WTC11 (cell line): ENCODE data around the gene TSC22D2. TPM values are rescaled to one million over a fixed set of nuclear protein-coding genes. Genes with fewer than 3 reads are reported as not detected.

ENCODE experiments used
- ATAC-seq: fragments of 200-7000 bp; cut with Tn5 transposase; 2 replicates; pipeline ENCODE4 v1.10.0; 2021; ENCODE audit warnings: mild to moderate bottlenecking, moderate library complexity
- CTCF ChIA-PET: fragments of 300-600 bp; sonication (Branson Sonifier 250); formaldehyde crosslinking; loops from one replicate; lab custom pipeline; 2021; ENCODE audit warnings: antibody characterized with exemption; lab: Charles Lee
- POLR2A ChIA-PET: fragments of 350-600 bp; sonication (Branson Sonifier 250); formaldehyde crosslinking; loops from one replicate; lab custom pipeline; 2021; ENCODE audit warnings: antibody characterized with exemption; lab: Charles Lee
- DNase-seq: peaks from one replicate; pipeline ENCODE4 v3.0.0; 2021; ENCODE audit warnings: low spot score
- H3K27ac Mint-ChIP-seq: 2 replicates; pipeline ENCODE4 v1.8.0; 2021; ENCODE audit warnings: mixed read lengths
- H3K27me3 Mint-ChIP-seq: 2 replicates; pipeline ENCODE4 v1.8.0; 2021; ENCODE audit warnings: low read depth, mild to moderate bottlenecking, moderate library complexity, mixed read lengths
- H3K36me3 Mint-ChIP-seq: 2 replicates; pipeline ENCODE4 v1.8.0; 2021; ENCODE audit warnings: mixed read lengths
- H3K4me1 Mint-ChIP-seq: 2 replicates; pipeline ENCODE4 v1.8.0; 2022; ENCODE audit warnings: mixed read lengths
- H3K4me3 Mint-ChIP-seq: 2 replicates; pipeline ENCODE4 v1.8.0; 2021; ENCODE audit warnings: mild to moderate bottlenecking, moderate library complexity, mixed read lengths
- H3K9me3 Mint-ChIP-seq: 2 replicates; pipeline ENCODE4 v1.8.0; 2021; ENCODE audit warnings: mixed read lengths
- CREM ChIP-seq: sonication (generic); formaldehyde crosslinking; IDR thresholded peaks from 2 replicates; pipeline ENCODE4 v1.8.1; 2022; ENCODE audit warnings: mild to moderate bottlenecking, missing genetic modification reagents, moderate library complexity
- GRHL2 ChIP-seq: fragments of 250-450 bp; sonication (Bioruptor Pico); IDR thresholded peaks from 2 replicates; pipeline ENCODE4 v1.8.0; 2022; ENCODE audit warnings: mild to moderate bottlenecking, moderate library complexity; ENCODE audit not compliant: insufficient replicate concordance, severe bottlenecking
- HMGA2 ChIP-seq: fragments of 250-450 bp; sonication (Bioruptor Pico); IDR thresholded peaks from 2 replicates; pipeline ENCODE4 v1.4.0; 2021; ENCODE audit warnings: mild to moderate bottlenecking, moderate library complexity
- JAZF1 ChIP-seq: fragments of 250-450 bp; sonication (Bioruptor Pico); IDR thresholded peaks from 2 replicates; pipeline ENCODE4 v1.9.0; 2021; ENCODE audit warnings: moderate library complexity, mild to moderate bottlenecking, inconsistent platforms
- MXD4 ChIP-seq: fragments of 250-450 bp; sonication (Bioruptor Pico); IDR thresholded peaks from 2 replicates; pipeline ENCODE4 v1.8.0; 2021; ENCODE audit warnings: mild to moderate bottlenecking, moderate library complexity, borderline replicate concordance
- ZBTB21 ChIP-seq: sonication (generic); formaldehyde crosslinking; IDR thresholded peaks from 2 replicates; pipeline ENCODE4 v1.8.1; 2023; ENCODE audit warnings: mild to moderate bottlenecking, missing genetic modification reagents, borderline replicate concordance
- ZNF416 ChIP-seq: fragments of 250-450 bp; sonication (Bioruptor Pico); IDR thresholded peaks from 2 replicates; pipeline ENCODE4 v1.9.0; 2021; ENCODE audit warnings: mild to moderate bottlenecking, inconsistent platforms
- total RNA-seq: library from RNA; stranded (reverse); gene quantifications from 3 replicates; pipeline ENCODE4 v1.2.3, GENCODE V29; 2021
- TF ChIP-seq, protein P1 (sequence below): sonication (generic); formaldehyde crosslinking; IDR thresholded peaks from 2 replicates; pipeline ENCODE4 v1.8.1; 2023; ENCODE audit warnings: mild to moderate bottlenecking, missing genetic modification reagents, moderate library complexity
- TF ChIP-seq, protein P2 (sequence below): sonication (generic); formaldehyde crosslinking; IDR thresholded peaks from 2 replicates; pipeline ENCODE4 v1.8.1; 2022; ENCODE audit warnings: mild to moderate bottlenecking, missing genetic modification reagents, moderate library complexity, borderline replicate concordance
- TF ChIP-seq, protein P3 (sequence below): sonication (generic); formaldehyde crosslinking; IDR thresholded peaks from 2 replicates; pipeline ENCODE4 v1.8.0; 2022; ENCODE audit warnings: mild to moderate bottlenecking, missing genetic modification reagents
- TF ChIP-seq, protein P4 (sequence below): sonication (generic); formaldehyde crosslinking; IDR thresholded peaks from 2 replicates; pipeline ENCODE4 v1.8.1; 2023; ENCODE audit warnings: mild to moderate bottlenecking, missing genetic modification reagents, moderate library complexity
- TF ChIP-seq, protein P5 (sequence below): fragments of 250-450 bp; sonication (Bioruptor Pico); IDR thresholded peaks from 2 replicates; pipeline ENCODE4 v1.9.0; 2021; ENCODE audit warnings: mild to moderate bottlenecking, borderline replicate concordance
- TF ChIP-seq, protein P6 (sequence below): fragments of 250-450 bp; sonication (Bioruptor Pico); IDR thresholded peaks from 2 replicates; pipeline ENCODE4 v2.1.2; 2022; ENCODE audit warnings: mild to moderate bottlenecking, moderate library complexity
- TF ChIP-seq, protein P7 (sequence below): sonication (generic); formaldehyde crosslinking; IDR thresholded peaks from 2 replicates; pipeline ENCODE4 v1.8.0; 2023; ENCODE audit warnings: missing genetic modification reagents, mild to moderate bottlenecking, borderline replicate concordance
- TF ChIP-seq, protein P8 (sequence below): sonication (generic); formaldehyde crosslinking; IDR thresholded peaks from 2 replicates; pipeline ENCODE4 v1.8.1; 2022; ENCODE audit warnings: mild to moderate bottlenecking, moderate library complexity, missing genetic modification reagents

Gene TSC22D2
- total RNA-seq, 1 experiment from 2014 or later: 24.0 TPM

DNA sequence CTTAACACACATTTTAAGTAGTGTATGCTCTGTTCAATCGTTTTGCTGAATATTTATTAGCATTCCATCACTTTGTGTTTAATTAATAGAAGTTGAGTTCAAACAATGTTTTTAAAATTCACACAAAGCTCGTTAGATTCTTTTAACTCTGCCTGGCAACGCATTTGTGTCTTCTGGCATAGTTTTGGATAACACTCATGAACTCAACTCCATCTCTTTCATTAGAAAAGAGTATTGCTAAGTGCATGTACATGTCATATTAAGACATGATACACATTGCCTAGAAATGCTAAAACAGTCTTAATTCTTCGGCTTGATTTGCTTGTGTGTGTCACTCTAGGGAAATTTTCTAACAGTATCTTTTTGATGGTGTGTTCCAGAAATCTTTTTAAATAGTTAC is 15.7 kb downstream of the TSC22D2 start:
- POLR2A ChIA-PET: no interaction called here
- ATAC-seq (no peak), DNase-seq (no peak)
- no peaks in the 10 kb centered on the region for H3K36me3 Mint-ChIP-seq
- no peaks in the 10 kb centered on the region for H3K9me3 Mint-ChIP-seq
- CTCF ChIA-PET: interaction anchor here (1.2 kb wide), 1 partner anchor 13 kb away, joined by 4 read pairs; no protein-coding TSS in a partner anchor
- TF ChIP-seq, protein P1, sequence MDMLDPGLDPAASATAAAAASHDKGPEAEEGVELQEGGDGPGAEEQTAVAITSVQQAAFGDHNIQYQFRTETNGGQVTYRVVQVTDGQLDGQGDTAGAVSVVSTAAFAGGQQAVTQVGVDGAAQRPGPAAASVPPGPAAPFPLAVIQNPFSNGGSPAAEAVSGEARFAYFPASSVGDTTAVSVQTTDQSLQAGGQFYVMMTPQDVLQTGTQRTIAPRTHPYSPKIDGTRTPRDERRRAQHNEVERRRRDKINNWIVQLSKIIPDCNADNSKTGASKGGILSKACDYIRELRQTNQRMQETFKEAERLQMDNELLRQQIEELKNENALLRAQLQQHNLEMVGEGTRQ: no peak
- TF ChIP-seq, protein P2, sequence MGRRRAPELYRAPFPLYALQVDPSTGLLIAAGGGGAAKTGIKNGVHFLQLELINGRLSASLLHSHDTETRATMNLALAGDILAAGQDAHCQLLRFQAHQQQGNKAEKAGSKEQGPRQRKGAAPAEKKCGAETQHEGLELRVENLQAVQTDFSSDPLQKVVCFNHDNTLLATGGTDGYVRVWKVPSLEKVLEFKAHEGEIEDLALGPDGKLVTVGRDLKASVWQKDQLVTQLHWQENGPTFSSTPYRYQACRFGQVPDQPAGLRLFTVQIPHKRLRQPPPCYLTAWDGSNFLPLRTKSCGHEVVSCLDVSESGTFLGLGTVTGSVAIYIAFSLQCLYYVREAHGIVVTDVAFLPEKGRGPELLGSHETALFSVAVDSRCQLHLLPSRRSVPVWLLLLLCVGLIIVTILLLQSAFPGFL (CRISPR knock-in tag): no peak
- TF ChIP-seq, protein P3, sequence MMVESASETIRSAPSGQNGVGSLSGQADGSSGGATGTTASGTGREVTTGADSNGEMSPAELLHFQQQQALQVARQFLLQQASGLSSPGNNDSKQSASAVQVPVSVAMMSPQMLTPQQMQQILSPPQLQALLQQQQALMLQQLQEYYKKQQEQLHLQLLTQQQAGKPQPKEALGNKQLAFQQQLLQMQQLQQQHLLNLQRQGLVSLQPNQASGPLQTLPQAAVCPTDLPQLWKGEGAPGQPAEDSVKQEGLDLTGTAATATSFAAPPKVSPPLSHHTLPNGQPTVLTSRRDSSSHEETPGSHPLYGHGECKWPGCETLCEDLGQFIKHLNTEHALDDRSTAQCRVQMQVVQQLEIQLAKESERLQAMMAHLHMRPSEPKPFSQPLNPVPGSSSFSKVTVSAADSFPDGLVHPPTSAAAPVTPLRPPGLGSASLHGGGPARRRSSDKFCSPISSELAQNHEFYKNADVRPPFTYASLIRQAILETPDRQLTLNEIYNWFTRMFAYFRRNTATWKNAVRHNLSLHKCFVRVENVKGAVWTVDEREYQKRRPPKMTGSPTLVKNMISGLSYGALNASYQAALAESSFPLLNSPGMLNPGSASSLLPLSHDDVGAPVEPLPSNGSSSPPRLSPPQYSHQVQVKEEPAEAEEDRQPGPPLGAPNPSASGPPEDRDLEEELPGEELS (CRISPR knock-in tag): no peak
- TF ChIP-seq, protein P4, sequence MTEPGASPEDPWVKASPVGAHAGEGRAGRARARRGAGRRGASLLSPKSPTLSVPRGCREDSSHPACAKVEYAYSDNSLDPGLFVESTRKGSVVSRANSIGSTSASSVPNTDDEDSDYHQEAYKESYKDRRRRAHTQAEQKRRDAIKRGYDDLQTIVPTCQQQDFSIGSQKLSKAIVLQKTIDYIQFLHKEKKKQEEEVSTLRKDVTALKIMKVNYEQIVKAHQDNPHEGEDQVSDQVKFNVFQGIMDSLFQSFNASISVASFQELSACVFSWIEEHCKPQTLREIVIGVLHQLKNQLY: no peak
- H3K4me1 Mint-ChIP-seq: peaks cover 25% of the 10 kb centered on the region
- no peaks in the 10 kb centered on the region for H3K27me3 Mint-ChIP-seq
- H3K27ac Mint-ChIP-seq: no peak overlapping the region
- no peak overlapping the region for H3K4me3 Mint-ChIP-seq

DNA sequence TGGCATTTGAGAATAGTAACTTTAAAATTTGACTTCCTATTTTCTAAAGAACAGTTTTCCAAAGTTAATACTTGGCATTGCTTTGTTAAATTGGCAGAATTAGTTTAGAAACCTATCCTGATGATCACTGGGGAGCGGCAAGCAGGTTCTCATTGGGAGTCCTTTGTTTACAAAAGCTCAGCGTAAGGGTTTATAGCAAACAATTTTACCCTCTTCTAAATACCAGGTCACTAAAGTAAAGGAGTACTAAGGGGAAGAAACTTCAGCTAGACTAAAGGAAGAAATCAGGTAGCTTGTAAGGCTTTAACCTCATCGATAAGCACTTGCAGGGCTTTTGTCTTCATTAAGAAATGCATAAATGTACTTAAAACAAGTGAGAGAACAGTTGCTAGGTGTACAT is 18.2 kb downstream of the TSC22D2 start:
- H3K4me1 Mint-ChIP-seq: peaks cover 28% of the 10 kb centered on the region
- H3K9me3 Mint-ChIP-seq: no peaks in the 10 kb centered on the region
- no peak for TF ChIP-seq JAZF1 (CRISPR knock-in tag)
- TF ChIP-seq ZBTB21 (CRISPR knock-in tag): no peak
- TF ChIP-seq, protein P5, sequence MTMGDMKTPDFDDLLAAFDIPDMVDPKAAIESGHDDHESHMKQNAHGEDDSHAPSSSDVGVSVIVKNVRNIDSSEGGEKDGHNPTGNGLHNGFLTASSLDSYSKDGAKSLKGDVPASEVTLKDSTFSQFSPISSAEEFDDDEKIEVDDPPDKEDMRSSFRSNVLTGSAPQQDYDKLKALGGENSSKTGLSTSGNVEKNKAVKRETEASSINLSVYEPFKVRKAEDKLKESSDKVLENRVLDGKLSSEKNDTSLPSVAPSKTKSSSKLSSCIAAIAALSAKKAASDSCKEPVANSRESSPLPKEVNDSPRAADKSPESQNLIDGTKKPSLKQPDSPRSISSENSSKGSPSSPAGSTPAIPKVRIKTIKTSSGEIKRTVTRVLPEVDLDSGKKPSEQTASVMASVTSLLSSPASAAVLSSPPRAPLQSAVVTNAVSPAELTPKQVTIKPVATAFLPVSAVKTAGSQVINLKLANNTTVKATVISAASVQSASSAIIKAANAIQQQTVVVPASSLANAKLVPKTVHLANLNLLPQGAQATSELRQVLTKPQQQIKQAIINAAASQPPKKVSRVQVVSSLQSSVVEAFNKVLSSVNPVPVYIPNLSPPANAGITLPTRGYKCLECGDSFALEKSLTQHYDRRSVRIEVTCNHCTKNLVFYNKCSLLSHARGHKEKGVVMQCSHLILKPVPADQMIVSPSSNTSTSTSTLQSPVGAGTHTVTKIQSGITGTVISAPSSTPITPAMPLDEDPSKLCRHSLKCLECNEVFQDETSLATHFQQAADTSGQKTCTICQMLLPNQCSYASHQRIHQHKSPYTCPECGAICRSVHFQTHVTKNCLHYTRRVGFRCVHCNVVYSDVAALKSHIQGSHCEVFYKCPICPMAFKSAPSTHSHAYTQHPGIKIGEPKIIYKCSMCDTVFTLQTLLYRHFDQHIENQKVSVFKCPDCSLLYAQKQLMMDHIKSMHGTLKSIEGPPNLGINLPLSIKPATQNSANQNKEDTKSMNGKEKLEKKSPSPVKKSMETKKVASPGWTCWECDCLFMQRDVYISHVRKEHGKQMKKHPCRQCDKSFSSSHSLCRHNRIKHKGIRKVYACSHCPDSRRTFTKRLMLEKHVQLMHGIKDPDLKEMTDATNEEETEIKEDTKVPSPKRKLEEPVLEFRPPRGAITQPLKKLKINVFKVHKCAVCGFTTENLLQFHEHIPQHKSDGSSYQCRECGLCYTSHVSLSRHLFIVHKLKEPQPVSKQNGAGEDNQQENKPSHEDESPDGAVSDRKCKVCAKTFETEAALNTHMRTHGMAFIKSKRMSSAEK (CRISPR knock-in tag): no peak
- TF ChIP-seq, protein P6, sequence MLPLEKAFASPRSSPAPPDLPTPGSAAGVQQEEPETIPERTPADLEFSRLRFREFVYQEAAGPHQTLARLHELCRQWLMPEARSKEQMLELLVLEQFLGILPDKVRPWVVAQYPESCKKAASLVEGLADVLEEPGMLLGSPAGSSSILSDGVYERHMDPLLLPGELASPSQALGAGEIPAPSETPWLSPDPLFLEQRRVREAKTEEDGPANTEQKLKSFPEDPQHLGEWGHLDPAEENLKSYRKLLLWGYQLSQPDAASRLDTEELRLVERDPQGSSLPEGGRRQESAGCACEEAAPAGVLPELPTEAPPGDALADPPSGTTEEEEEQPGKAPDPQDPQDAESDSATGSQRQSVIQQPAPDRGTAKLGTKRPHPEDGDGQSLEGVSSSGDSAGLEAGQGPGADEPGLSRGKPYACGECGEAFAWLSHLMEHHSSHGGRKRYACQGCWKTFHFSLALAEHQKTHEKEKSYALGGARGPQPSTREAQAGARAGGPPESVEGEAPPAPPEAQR (CRISPR knock-in tag): no peak
- no peak for TF ChIP-seq MXD4 (CRISPR knock-in tag)
- POLR2A ChIA-PET: interaction anchor here (0.6 to 0.7 kb wide), 2 partner anchors 18 to 680 kb away, joined by 3 read pairs; partner anchors contain the start of gene TSC22D2
- no peak for ATAC-seq
- H3K36me3 Mint-ChIP-seq: no peaks in the 10 kb centered on the region
- DNase-seq: no peak
- no peak overlapping the region for H3K27ac Mint-ChIP-seq
- no peak overlapping the region for H3K4me3 Mint-ChIP-seq
- CTCF ChIA-PET: no interaction called here
- no peaks in the 10 kb centered on the region for H3K27me3 Mint-ChIP-seq

DNA sequence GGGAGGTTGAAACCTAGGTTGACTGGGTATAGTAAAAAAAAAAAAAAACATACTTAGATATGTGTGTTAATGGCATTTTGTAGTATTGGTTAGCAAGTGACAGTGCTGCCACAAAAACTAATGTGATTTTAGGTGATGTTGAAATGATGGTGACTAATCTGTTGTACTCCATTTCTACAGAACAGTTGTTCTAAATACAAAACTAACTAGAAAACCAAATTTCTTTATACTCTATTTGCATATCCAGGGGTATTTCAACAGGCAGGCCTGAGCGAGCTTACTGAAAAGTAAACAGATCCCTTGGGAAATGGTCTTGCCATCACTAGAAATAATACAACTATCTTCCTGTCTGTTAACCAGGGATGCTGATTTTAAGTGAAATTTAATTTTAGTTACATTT is 20.5 kb downstream of the TSC22D2 start:
- POLR2A ChIA-PET: no interaction called here
- no peaks in the 10 kb centered on the region for H3K9me3 Mint-ChIP-seq
- ATAC-seq (no peak), DNase-seq (no peak)
- CTCF ChIA-PET: no interaction called here
- H3K27me3 Mint-ChIP-seq: no peaks in the 10 kb centered on the region
- TF ChIP-seq HMGA2 (CRISPR knock-in tag): no peak
- TF ChIP-seq ZNF416 (CRISPR knock-in tag): no peak
- TF ChIP-seq, protein P7, sequence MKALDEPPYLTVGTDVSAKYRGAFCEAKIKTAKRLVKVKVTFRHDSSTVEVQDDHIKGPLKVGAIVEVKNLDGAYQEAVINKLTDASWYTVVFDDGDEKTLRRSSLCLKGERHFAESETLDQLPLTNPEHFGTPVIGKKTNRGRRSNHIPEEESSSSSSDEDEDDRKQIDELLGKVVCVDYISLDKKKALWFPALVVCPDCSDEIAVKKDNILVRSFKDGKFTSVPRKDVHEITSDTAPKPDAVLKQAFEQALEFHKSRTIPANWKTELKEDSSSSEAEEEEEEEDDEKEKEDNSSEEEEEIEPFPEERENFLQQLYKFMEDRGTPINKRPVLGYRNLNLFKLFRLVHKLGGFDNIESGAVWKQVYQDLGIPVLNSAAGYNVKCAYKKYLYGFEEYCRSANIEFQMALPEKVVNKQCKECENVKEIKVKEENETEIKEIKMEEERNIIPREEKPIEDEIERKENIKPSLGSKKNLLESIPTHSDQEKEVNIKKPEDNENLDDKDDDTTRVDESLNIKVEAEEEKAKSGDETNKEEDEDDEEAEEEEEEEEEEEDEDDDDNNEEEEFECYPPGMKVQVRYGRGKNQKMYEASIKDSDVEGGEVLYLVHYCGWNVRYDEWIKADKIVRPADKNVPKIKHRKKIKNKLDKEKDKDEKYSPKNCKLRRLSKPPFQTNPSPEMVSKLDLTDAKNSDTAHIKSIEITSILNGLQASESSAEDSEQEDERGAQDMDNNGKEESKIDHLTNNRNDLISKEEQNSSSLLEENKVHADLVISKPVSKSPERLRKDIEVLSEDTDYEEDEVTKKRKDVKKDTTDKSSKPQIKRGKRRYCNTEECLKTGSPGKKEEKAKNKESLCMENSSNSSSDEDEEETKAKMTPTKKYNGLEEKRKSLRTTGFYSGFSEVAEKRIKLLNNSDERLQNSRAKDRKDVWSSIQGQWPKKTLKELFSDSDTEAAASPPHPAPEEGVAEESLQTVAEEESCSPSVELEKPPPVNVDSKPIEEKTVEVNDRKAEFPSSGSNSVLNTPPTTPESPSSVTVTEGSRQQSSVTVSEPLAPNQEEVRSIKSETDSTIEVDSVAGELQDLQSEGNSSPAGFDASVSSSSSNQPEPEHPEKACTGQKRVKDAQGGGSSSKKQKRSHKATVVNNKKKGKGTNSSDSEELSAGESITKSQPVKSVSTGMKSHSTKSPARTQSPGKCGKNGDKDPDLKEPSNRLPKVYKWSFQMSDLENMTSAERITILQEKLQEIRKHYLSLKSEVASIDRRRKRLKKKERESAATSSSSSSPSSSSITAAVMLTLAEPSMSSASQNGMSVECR (CRISPR knock-in tag): no peak
- TF ChIP-seq GRHL2 (CRISPR knock-in tag): no peak
- TF ChIP-seq, protein P8, sequence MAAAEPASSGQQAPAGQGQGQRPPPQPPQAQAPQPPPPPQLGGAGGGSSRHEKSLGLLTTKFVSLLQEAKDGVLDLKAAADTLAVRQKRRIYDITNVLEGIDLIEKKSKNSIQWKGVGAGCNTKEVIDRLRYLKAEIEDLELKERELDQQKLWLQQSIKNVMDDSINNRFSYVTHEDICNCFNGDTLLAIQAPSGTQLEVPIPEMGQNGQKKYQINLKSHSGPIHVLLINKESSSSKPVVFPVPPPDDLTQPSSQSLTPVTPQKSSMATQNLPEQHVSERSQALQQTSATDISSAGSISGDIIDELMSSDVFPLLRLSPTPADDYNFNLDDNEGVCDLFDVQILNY (CRISPR knock-in tag): no peak
- TF ChIP-seq CREM (CRISPR knock-in tag): no peak
- peaks cover 30% of the 10 kb centered on the region for H3K4me1 Mint-ChIP-seq
- no peaks in the 10 kb centered on the region for H3K36me3 Mint-ChIP-seq
- H3K4me3 Mint-ChIP-seq: no peak overlapping the region
- no peak overlapping the region for H3K27ac Mint-ChIP-seq
